Transverse colon (tissue), 4 donors: ENCODE results near the gene TRIM31.

ENCODE experiments used
- CTCF ChIP-seq, 5 experiments: fragments of 200-600 bp in 3 of 5; fragments of 450-650 bp in 2 of 5; sonication (generic) in 3 of 5; IDR thresholded peaks; 1 replicate in 2 of 5; 2 replicates in 3 of 5; pipeline ENCODE4 v1.5.1; 2016 to 2017; ENCODE audit warnings: antibody characterized with exemption in 5 of 5, inconsistent platforms in 3 of 5, mild to moderate bottlenecking in 2 of 5, moderate library complexity in 1 of 5
- EP300 ChIP-seq: sonication (generic); formaldehyde crosslinking; IDR thresholded peaks from one replicate; pipeline ENCODE4 v1.6.1; 2017; ENCODE audit warnings: antibody characterized with exemption, low read depth
- POLR2AphosphoS5 ChIP-seq, 3 donors: sonication (generic); formaldehyde crosslinking; IDR thresholded peaks; one replicate each; pipeline ENCODE4 v1.6.1; 2016; ENCODE audit warnings: antibody characterized with exemption in 3 of 3

DNA sequence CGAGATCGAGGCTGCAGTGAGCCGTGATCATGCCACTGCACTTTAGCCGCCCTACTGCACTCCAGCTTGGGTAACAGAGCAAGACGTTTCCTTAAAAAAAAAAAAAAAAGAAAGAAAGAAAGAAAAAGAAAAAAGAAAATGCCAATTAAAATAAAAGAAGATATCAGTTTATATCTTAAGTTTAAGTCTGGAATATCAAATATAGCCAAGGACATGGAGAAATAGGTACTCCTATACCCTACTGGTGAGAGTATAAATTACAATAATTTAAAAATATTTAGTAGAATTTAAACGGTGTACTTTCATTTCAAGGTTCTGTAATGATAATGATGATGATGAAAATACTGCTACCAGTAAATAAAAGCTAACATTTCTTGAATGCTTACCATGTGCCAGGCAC lies 3.8 kb upstream of the TRIM31 start:
- TF ChIP-seq EP300 (no peak), CTCF (IDR thresholded peaks at IDR 0.05) (peak in 1 of 5 experiments; percentile 10), POLR2AphosphoS5 (IDR thresholded peaks at IDR 0.05) (no peak)
